ENCODE measurements around the gene CNPY3. TPM values are rescaled to one million over a fixed set of nuclear protein-coding genes. Genes with fewer than 3 reads are reported as not detected.

Gene CNPY3
- total and polyA plus RNA-seq, 2 of the 13 experiments (the other 11 are each of a cell fraction or from before 2014, with no cell fraction given) = 42.3 to 60.2 TPM

DNA sequence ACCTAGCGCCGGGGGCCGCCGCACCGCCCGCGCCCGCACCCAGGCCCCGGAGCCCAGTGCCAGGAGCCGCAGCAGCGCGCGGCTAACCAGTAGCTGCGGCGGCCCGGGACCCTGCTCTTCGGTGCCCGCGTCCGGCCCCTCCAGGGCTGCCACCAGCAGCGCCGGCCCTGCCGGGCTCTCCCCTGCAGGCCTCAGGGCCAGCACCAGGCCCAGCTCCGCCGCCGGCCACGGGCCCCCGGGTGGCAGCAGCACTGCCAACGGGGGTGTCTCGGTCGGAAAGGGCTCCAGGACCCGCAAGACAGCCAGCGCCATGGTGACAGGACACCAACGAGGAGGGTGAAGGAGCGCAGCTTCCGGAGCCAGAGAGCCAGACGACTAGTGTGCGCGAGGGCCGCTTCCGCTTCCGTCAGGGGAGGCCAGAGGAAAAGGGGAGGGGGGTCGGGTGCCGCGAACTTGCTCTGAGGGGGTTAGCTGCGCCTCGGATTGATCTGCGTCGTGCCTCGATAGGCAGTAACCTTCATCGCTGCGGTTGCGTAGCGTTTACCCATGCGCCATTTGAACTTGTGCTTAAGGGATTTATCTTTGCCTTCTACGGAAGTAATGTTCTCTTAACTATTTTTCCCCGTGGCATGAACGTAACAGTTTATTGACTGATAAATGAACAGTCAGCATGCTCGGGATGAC, 49.7 kb downstream of the CNPY3 start, which contains the start of gene PEX6 (continued):
- TF ChIP-seq, protein P1, sequence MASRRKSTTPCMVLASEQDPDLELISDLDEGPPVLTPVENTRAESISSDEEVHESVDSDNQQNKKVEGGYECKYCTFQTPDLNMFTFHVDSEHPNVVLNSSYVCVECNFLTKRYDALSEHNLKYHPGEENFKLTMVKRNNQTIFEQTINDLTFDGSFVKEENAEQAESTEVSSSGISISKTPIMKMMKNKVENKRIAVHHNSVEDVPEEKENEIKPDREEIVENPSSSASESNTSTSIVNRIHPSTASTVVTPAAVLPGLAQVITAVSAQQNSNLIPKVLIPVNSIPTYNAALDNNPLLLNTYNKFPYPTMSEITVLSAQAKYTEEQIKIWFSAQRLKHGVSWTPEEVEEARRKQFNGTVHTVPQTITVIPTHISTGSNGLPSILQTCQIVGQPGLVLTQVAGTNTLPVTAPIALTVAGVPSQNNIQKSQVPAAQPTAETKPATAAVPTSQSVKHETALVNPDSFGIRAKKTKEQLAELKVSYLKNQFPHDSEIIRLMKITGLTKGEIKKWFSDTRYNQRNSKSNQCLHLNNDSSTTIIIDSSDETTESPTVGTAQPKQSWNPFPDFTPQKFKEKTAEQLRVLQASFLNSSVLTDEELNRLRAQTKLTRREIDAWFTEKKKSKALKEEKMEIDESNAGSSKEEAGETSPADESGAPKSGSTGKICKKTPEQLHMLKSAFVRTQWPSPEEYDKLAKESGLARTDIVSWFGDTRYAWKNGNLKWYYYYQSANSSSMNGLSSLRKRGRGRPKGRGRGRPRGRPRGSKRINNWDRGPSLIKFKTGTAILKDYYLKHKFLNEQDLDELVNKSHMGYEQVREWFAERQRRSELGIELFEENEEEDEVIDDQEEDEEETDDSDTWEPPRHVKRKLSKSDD (CRISPR knock-in tag; IDR thresholded peaks at IDR 0.05; ENCODE audit: low read depth) = 0 out of 2 replicates have a peak, but pooled peaks have one; percentile 71
- peak; percentile 75 for TF ChIP-seq BCL6 (CRISPR knock-in tag; IDR thresholded peaks at IDR 0.05)
- 0 out of 2 replicates have a peak, but pooled peaks have one; percentile 35 for TF ChIP-seq RCOR2 (CRISPR knock-in tag; IDR thresholded peaks at IDR 0.05)
- TF ChIP-seq ZNF883 (CRISPR knock-in tag; IDR thresholded peaks at IDR 0.05; ENCODE audit: not compliant biosample characterization) = peak; percentile 86
- TF ChIP-seq SRSF4 (IDR thresholded peaks at IDR 0.05; ENCODE audit: low read depth, low read length, poor library complexity, severe bottlenecking) = no peak
- TF ChIP-seq, protein P2, sequence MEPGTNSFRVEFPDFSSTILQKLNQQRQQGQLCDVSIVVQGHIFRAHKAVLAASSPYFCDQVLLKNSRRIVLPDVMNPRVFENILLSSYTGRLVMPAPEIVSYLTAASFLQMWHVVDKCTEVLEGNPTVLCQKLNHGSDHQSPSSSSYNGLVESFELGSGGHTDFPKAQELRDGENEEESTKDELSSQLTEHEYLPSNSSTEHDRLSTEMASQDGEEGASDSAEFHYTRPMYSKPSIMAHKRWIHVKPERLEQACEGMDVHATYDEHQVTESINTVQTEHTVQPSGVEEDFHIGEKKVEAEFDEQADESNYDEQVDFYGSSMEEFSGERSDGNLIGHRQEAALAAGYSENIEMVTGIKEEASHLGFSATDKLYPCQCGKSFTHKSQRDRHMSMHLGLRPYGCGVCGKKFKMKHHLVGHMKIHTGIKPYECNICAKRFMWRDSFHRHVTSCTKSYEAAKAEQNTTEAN (CRISPR knock-in tag; conservative IDR thresholded peaks at IDR 0.05) = no peak
- TF ChIP-seq THAP11 (CRISPR knock-in tag; IDR thresholded peaks at IDR 0.05) = peak; percentile 93
- TF ChIP-seq, protein P3, sequence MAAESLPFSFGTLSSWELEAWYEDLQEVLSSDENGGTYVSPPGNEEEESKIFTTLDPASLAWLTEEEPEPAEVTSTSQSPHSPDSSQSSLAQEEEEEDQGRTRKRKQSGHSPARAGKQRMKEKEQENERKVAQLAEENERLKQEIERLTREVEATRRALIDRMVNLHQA (CRISPR knock-in tag; IDR thresholded peaks at IDR 0.05) = no peak
- no peak for TF ChIP-seq HMG20B (CRISPR knock-in tag; conservative IDR thresholded peaks at IDR 0.05)
- TF ChIP-seq NCOR1 (IDR thresholded peaks at IDR 0.05; ENCODE audit: borderline replicate concordance, low read length) = no peak
- TF ChIP-seq, protein P4, sequence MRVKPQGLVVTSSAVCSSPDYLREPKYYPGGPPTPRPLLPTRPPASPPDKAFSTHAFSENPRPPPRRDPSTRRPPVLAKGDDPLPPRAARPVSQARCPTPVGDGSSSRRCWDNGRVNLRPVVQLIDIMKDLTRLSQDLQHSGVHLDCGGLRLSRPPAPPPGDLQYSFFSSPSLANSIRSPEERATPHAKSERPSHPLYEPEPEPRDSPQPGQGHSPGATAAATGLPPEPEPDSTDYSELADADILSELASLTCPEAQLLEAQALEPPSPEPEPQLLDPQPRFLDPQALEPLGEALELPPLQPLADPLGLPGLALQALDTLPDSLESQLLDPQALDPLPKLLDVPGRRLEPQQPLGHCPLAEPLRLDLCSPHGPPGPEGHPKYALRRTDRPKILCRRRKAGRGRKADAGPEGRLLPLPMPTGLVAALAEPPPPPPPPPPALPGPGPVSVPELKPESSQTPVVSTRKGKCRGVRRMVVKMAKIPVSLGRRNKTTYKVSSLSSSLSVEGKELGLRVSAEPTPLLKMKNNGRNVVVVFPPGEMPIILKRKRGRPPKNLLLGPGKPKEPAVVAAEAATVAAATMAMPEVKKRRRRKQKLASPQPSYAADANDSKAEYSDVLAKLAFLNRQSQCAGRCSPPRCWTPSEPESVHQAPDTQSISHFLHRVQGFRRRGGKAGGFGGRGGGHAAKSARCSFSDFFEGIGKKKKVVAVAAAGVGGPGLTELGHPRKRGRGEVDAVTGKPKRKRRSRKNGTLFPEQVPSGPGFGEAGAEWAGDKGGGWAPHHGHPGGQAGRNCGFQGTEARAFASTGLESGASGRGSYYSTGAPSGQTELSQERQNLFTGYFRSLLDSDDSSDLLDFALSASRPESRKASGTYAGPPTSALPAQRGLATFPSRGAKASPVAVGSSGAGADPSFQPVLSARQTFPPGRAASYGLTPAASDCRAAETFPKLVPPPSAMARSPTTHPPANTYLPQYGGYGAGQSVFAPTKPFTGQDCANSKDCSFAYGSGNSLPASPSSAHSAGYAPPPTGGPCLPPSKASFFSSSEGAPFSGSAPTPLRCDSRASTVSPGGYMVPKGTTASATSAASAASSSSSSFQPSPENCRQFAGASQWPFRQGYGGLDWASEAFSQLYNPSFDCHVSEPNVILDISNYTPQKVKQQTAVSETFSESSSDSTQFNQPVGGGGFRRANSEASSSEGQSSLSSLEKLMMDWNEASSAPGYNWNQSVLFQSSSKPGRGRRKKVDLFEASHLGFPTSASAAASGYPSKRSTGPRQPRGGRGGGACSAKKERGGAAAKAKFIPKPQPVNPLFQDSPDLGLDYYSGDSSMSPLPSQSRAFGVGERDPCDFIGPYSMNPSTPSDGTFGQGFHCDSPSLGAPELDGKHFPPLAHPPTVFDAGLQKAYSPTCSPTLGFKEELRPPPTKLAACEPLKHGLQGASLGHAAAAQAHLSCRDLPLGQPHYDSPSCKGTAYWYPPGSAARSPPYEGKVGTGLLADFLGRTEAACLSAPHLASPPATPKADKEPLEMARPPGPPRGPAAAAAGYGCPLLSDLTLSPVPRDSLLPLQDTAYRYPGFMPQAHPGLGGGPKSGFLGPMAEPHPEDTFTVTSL (CRISPR knock-in tag; IDR thresholded peaks at IDR 0.05; ENCODE audit: borderline replicate concordance) = peak; percentile 50
- TF ChIP-seq SOX5 (CRISPR knock-in tag; IDR thresholded peaks at IDR 0.05; ENCODE audit: borderline replicate concordance) = no peak; the same call in none of the 2 replicates
- TF ChIP-seq FOXJ3 (CRISPR knock-in tag; IDR thresholded peaks at IDR 0.05; ENCODE audit: borderline replicate concordance) = no peak; the same call in 1 of the 2 replicates
- no peak for TF ChIP-seq PAF1 (CRISPR knock-in tag; IDR thresholded peaks at IDR 0.05)
- TF ChIP-seq ZNF143 (CRISPR knock-in tag; IDR thresholded peaks at IDR 0.05) = peak; percentile 59
- no peak for TF ChIP-seq SIX1 (CRISPR knock-in tag; IDR thresholded peaks at IDR 0.05; ENCODE audit: borderline replicate concordance)
- TF ChIP-seq SIN3B (IDR thresholded peaks at IDR 0.05; ENCODE audit: low read length) = no peak
